Measurements from ENCODE around the gene PMFBP1.

The PMFBP1 gene, protein sequence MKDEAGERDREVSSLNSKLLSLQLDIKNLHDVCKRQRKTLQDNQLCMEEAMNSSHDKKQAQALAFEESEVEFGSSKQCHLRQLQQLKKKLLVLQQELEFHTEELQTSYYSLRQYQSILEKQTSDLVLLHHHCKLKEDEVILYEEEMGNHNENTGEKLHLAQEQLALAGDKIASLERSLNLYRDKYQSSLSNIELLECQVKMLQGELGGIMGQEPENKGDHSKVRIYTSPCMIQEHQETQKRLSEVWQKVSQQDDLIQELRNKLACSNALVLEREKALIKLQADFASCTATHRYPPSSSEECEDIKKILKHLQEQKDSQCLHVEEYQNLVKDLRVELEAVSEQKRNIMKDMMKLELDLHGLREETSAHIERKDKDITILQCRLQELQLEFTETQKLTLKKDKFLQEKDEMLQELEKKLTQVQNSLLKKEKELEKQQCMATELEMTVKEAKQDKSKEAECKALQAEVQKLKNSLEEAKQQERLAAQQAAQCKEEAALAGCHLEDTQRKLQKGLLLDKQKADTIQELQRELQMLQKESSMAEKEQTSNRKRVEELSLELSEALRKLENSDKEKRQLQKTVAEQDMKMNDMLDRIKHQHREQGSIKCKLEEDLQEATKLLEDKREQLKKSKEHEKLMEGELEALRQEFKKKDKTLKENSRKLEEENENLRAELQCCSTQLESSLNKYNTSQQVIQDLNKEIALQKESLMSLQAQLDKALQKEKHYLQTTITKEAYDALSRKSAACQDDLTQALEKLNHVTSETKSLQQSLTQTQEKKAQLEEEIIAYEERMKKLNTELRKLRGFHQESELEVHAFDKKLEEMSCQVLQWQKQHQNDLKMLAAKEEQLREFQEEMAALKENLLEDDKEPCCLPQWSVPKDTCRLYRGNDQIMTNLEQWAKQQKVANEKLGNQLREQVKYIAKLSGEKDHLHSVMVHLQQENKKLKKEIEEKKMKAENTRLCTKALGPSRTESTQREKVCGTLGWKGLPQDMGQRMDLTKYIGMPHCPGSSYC

DNA sequence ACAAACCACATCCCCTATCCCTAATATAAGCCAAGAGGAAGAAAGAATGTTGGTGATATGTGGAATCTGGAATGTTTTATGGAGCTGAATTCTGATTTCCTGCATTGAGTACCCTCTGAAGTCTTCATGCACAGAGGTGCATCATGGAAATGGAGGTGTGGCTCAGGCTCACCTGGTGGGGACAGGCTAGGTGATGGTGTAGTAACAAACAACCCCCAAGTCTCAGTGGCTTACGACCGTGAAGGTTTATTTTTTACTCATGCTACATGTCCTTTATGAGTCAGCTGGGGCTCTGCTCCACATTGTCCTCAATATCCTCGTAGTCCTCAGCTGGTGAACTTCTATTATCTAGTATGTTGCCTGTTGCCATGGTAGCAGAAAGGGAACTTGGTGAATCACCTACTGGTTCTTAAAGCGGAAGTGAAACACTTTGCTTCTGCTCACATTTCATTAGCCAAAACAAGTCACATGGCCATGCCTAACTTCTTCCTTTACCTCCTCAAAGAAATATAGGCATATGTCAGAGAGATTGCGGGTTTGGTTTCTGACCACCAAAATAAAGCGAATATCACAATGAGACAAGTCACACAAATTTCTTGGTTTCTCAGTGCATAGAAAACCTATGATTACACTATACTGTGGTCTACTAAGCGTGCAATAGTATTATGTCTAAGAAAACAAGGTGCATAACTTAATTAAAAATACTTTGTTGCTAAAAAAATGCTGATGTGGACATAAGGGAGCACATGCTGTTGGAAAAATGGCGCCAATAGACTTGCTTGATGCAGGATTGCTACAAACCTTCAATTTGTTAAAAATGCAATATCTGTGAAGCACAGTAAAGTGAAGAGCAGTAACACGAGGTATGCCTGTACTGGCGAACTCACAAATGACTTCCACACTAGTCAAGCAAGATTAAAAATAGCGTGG lies at the start of gene PMFBP1:
Gene PMFBP1 (minus strand): TSS at position 51 of the 930 bp plus-strand sequence. CDS start 947 bp downstream, outside the sequence.
- peak; percentile 7 for DNase-seq (ENCODE audit: low spot score)

DNA sequence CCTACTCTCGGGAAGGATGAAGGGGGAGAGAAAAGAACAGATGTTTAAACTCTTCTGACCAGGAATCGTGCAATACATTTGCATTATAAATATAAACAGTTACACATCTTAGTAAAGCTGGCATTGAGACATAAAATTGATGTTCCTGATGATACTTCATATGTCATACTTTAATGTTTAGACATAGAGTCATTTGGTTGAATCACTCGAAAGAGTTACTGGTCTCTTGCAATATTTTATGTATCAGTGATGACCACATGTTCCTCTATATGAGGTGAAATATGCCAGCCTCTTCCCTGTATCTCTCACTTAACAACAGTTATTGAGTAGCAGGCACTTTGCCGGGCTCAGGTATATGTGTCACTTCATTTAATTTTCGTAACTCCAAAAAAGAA lies 49.7 kb upstream of the PMFBP1 start:
- DNase-seq (ENCODE audit: low spot score) = no peak

DNA sequence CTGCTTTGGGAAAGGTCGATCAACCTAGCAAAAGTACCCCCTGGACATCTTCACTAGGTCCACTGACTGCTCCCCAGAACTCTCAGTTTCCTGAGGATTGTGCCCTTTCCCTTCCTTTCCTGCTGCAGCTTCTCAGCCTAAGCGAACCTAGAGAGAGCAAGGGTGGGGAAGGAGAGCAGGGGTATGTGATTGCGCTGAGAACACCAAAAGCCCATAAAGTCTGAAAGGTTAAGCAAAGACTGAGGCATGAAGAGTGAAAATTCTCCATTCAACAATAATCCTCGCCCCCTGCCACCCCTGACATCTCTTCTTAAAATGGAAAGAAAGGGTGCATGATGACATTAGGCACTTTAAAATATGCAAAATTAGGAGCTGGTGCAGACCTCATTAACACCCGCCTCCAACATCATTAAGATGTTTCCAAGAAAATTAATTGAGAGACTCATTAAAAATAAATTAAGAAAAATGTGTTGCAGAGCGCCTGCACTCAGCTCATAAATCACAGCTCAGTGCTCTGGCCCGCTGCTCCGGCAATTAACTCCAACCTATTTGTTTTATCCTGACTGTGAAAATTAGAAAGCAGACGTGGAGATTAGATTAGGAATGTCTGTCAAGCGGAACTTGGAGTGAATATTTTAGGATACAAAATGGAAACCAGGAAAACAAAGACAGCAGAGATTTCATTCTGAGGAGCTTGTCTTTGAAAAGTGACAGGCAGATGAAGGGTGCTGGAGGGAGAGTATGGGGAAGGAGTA lies 49.1 kb upstream of the PMFBP1 start:
- DNase-seq (ENCODE audit: low spot score) = no peak

GRCh38 chr16:72219282-72219681 lies 47.3 kb upstream of the PMFBP1 start:
- DNase-seq (ENCODE audit: low spot score) = no peak

GRCh38 chr16:72216767-72217166 lies 44.8 kb upstream of the PMFBP1 start:
- DNase-seq (ENCODE audit: low spot score) = no peak

GRCh38 chr16:72214821-72215220 lies 42.9 kb upstream of the PMFBP1 start:
- no peak for DNase-seq (ENCODE audit: low spot score)

DNA sequence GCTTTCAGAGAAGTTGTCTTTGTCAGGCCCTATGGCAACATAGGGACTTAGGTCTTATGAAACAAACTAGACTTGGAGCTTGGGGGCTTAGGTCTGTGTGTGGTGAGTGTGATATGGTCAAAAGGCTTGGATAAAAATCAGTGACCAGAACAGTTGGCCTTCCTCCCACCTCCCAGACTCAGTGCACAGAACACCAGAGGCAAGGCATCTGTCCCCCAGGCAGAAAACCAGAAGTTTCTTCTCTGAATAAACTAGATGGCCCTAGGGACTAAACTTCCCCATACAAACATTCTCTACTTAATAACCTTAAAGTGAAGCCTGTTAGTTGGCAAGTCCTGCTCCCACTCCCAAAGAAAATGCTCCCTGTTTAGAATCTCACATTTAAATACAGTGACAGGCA lies 39.2 kb upstream of the PMFBP1 start:
- no peak for DNase-seq (ENCODE audit: low spot score)

DNA sequence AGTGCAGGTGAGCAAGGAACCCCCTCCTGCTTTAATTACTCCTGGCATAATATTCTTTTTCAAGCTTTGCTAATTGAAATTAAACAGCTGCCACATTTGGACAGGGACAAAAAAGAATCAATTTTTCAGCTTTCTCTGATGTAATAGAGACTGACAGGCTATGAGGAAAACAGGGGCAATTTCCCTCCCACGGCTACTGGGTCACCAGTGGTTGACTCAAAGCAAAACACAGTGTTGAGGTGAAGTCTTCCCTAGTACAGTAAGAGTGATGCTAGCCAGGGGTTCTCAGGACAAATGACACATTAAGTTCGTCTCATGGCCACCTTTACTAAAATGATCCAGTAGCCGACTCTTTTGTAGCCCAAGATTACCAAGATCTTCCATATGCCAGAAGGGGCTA lies 38.6 kb upstream of the PMFBP1 start:
- no peak for DNase-seq (ENCODE audit: low spot score)

- DNase-seq (ENCODE audit: low spot score) = no peak
Observed at GRCh38 chr16:72210072-72210471, 38.1 kb upstream of the PMFBP1 start.

DNA sequence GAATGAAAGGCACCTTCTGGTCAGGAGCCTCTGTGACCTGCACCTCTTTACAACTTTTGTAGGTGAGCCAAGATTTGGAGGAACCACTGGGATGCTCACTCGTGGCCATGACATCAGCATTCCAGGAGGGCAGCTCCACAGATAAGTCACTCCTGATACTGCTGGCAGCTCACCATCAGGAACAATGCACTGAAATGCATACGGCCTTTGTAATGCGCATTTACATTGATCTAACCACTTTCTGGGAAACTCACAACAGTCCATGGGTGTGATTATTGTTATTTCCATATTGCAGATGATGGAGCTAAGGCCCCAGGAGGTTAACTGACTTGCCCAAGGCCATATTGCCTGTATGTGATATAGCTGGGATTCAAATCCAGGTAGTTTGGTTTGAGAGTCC lies 34.3 kb upstream of the PMFBP1 start:
- DNase-seq (ENCODE audit: low spot score) = no peak

GRCh38 chr16:72203401-72203800 lies 31.4 kb upstream of the PMFBP1 start:
- DNase-seq (ENCODE audit: low spot score) = no peak

DNA sequence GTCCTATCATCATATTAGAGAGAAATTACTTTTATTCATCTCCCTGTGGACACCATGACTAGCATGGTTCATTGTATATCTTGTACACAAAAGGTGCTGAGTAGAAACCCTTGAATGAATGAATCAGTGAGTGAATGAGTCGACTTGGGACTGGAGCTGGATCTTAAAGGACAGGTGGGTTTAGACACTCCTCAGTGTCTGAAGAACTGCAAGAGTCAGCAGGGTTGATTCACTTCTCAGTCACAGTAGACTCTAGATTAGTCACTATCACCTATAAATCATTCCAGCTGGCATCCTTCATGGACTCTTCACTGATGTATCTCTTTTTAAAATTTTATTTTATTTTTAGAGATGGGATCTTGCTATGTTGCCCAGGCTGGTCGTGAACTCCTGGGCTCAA lies 30.1 kb upstream of the PMFBP1 start:
- no peak for DNase-seq (ENCODE audit: low spot score)

- DNase-seq (ENCODE audit: low spot score) = no peak
Observed at GRCh38 chr16:72201387-72201786, 29.4 kb upstream of the PMFBP1 start.

- DNase-seq (ENCODE audit: low spot score) = no peak
Observed at GRCh38 chr16:72199761-72200337, 27.9 kb upstream of the PMFBP1 start.

GRCh38 chr16:72198771-72199201 lies 26.8 kb upstream of the PMFBP1 start:
- no peak for DNase-seq (ENCODE audit: low spot score)

DNA sequence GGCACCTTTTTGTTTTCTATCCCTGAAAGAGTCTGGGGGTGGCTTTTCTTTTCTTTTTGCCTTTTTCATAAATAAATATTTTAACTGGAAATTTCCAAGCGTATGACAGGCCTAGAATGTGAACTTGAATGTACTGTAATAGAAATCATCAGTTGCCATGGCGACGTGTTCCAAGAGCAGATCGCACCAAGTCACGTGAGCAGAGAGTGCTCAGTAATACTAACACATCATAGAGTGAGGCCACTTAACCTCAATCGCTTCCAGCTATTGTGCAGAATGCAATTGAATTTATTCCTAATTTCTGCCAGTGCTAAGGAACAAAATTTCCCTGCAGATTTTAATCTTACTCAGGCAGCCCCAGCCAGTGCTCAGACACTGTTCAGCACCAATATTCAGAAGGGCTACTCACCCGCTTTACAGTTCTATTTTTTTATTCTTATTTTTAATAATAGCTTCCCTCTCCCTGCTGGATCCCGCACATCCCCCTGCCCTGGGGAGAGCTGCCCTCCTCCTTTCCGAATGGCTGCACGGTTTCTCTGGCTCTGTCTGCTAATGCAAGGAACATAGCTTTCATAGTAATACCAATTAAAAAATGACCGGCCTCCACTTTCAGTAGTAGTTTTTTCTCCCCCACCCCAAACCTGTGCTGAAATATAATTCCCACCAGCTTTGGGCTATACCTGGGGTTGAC lies 26.2 kb upstream of the PMFBP1 start:
- DNase-seq (ENCODE audit: low spot score) = peak; percentile 51

DNA sequence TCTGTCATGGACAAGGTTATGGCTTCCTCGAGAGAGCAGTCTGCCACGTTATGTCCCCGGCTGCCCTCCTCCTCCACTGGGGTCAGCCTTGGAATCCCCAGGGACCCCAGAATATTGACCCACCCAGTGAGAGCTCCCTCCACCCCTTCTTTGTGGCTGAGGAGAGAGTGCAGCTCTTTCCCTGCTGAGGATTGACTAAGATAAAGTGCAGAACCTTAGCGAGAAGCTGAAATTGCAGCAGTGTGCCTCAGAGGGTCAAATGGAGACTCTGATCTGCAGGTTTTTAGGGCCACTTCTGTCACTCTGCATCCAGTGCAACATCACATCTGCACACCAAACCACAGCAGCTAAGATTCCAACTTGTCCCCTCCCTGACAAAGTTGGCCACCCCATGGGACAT lies 25.6 kb upstream of the PMFBP1 start:
- DNase-seq (ENCODE audit: low spot score) = no peak

- no peak for DNase-seq (ENCODE audit: low spot score)
Observed at GRCh38 chr16:72195609-72196008, 23.7 kb upstream of the PMFBP1 start.

DNA sequence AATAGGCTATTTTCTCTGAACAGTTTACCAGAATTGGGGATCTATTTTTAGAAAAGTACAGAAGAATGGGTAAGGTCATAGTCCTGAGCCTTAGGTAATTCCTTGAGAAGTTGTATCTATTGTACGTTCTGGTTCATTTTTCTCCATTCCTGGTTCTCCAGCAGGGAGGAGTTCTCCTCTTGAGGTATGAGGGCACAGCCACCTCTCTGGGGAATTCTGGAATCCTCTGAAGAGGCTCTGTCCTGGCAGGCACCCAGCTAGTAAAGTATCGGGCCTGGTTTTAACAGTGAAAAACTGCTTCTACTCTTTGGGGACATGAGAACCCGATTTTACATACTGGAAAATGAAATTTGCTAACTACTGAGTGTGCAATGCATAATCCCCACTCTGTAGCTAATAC lies 19.6 kb upstream of the PMFBP1 start:
- no peak for DNase-seq (ENCODE audit: low spot score)

DNA sequence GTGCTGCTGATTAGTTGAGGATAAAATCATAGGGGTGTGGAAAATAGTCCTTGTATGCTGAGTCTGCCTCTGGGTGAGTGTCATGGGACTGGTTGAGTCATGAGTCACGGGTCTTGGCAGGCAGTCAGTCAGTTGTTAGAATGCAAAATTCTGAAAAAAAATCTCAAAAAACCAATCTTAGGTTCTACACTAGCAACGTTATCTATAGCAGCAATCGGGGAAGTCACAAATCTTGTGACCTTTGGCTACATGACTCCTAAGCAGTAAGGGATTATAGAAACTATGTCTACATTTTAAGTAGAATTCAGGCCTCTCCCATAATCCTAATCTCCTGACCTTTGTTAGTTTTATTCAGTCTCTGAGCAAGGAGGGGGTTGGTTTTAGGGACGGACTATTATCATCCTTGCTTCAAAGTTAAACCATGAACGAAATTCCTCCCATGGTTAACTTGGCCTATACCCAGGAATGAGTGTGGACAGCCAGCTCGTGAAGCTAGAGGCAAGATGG lies 18.0 kb upstream of the PMFBP1 start:
- DNase-seq (ENCODE audit: low spot score) = no peak
